HG03039 (cell line): ENCODE data around the gene PNMA1.

Experiments
- ATAC-seq: cut with Tn5 transposase; IDR thresholded peaks from one replicate; pipeline ENCODE4 v1.9.1; 2021; ENCODE audit warnings: mild to moderate bottlenecking, moderate library complexity; ENCODE audit not compliant: unreplicated experiment

The PNMA1 gene

GRCh38 chr14:73678698-73679097 lies 35.5 kb downstream of the PNMA1 start:
- ATAC-seq, result no peak

- no peak for ATAC-seq
These were observed 39.2 kb downstream of the PNMA1 start for GRCh38 chr14:73674986-73675385.

GRCh38 chr14:73667854-73668253 lies 46.3 kb downstream of the PNMA1 start:
- no peak for ATAC-seq

GRCh38 chr14:73666583-73666982 lies 47.6 kb downstream of the PNMA1 start:
- no peak for ATAC-seq

GRCh38 chr14:73665130-73665529 lies 49.1 kb downstream of the PNMA1 start:
- ATAC-seq, result no peak

GRCh38 chr14:73663548-73664212 lies 50.5 kb downstream of the PNMA1 start:
- no peak for ATAC-seq

- ATAC-seq, result no peak
These were observed 51.7 kb downstream of the PNMA1 start for GRCh38 chr14:73662487-73662943.

- no peak for ATAC-seq
These were observed 52.3 kb downstream of the PNMA1 start for GRCh38 chr14:73661872-73662271.
